WTC11 (cell line): ENCODE data around the gene NATD1. TPM values are rescaled to one million over a fixed set of nuclear protein-coding genes. Genes with fewer than 3 reads are reported as not detected.

Source experiments
- ATAC-seq: fragments of 200-7000 bp; cut with Tn5 transposase; 2 replicates; pipeline ENCODE4 v1.10.0; 2021; ENCODE audit warnings: mild to moderate bottlenecking, moderate library complexity
- CTCF ChIA-PET: fragments of 300-600 bp; sonication (Branson Sonifier 250); formaldehyde crosslinking; loops from one replicate; lab custom pipeline; 2021; ENCODE audit warnings: antibody characterized with exemption; lab: Charles Lee
- POLR2A ChIA-PET: fragments of 350-600 bp; sonication (Branson Sonifier 250); formaldehyde crosslinking; loops from one replicate; lab custom pipeline; 2021; ENCODE audit warnings: antibody characterized with exemption; lab: Charles Lee
- DNase-seq: peaks from one replicate; pipeline ENCODE4 v3.0.0; 2021; ENCODE audit warnings: low spot score
- H3K27ac Mint-ChIP-seq: 2 replicates; pipeline ENCODE4 v1.8.0; 2021; ENCODE audit warnings: mixed read lengths
- H3K27me3 Mint-ChIP-seq: 2 replicates; pipeline ENCODE4 v1.8.0; 2021; ENCODE audit warnings: low read depth, mild to moderate bottlenecking, moderate library complexity, mixed read lengths
- H3K36me3 Mint-ChIP-seq: 2 replicates; pipeline ENCODE4 v1.8.0; 2021; ENCODE audit warnings: mixed read lengths
- H3K4me1 Mint-ChIP-seq: 2 replicates; pipeline ENCODE4 v1.8.0; 2022; ENCODE audit warnings: mixed read lengths
- H3K4me3 Mint-ChIP-seq: 2 replicates; pipeline ENCODE4 v1.8.0; 2021; ENCODE audit warnings: mild to moderate bottlenecking, moderate library complexity, mixed read lengths
- H3K9me3 Mint-ChIP-seq: 2 replicates; pipeline ENCODE4 v1.8.0; 2021; ENCODE audit warnings: mixed read lengths
- ESRRA ChIP-seq: sonication (generic); formaldehyde crosslinking; IDR thresholded peaks from 2 replicates; pipeline ENCODE4 v1.8.1; 2022; ENCODE audit warnings: mild to moderate bottlenecking, missing genetic modification reagents, borderline replicate concordance
- ETV6 ChIP-seq: sonication (generic); formaldehyde crosslinking; IDR thresholded peaks from 2 replicates; pipeline ENCODE4 v1.8.1; 2022; ENCODE audit warnings: mild to moderate bottlenecking, missing genetic modification reagents
- HMGA2 ChIP-seq: fragments of 250-450 bp; sonication (Bioruptor Pico); IDR thresholded peaks from 2 replicates; pipeline ENCODE4 v1.4.0; 2021; ENCODE audit warnings: mild to moderate bottlenecking, moderate library complexity
- IRF2 ChIP-seq: sonication (generic); formaldehyde crosslinking; IDR thresholded peaks from 2 replicates; pipeline ENCODE4 v1.8.0; 2022; ENCODE audit warnings: low read depth, missing genetic modification reagents, borderline replicate concordance
- NR3C1 ChIP-seq: sonication (generic); formaldehyde crosslinking; conservative IDR thresholded peaks from 2 replicates; pipeline ENCODE4 v1.8.1; 2023; ENCODE audit warnings: low read depth, mild to moderate bottlenecking, missing genetic modification reagents
- PRRX2 ChIP-seq: fragments of 250-450 bp; sonication (Bioruptor Pico); IDR thresholded peaks from 2 replicates; pipeline ENCODE4 v1.8.0; 2021; ENCODE audit warnings: mild to moderate bottlenecking
- RELA ChIP-seq: sonication (generic); formaldehyde crosslinking; IDR thresholded peaks from 2 replicates; pipeline ENCODE4 v1.8.1; 2022; ENCODE audit warnings: missing genetic modification reagents, mild to moderate bottlenecking, borderline replicate concordance
- TCF7 ChIP-seq: sonication (generic); formaldehyde crosslinking; IDR thresholded peaks from 2 replicates; pipeline ENCODE4 v1.8.0; 2022; ENCODE audit warnings: mild to moderate bottlenecking, low read depth, missing genetic modification reagents, moderate library complexity
- ZNF121 ChIP-seq: sonication (generic); formaldehyde crosslinking; IDR thresholded peaks from 2 replicates; pipeline ENCODE4 v1.8.0; 2023; ENCODE audit warnings: missing genetic modification reagents
- ZNF263 ChIP-seq: sonication (generic); formaldehyde crosslinking; IDR thresholded peaks from 2 replicates; pipeline ENCODE4 v1.8.1; 2022; ENCODE audit warnings: low read depth, mild to moderate bottlenecking, moderate library complexity, missing genetic modification reagents
- ZNF317 ChIP-seq: sonication (generic); formaldehyde crosslinking; IDR thresholded peaks from 2 replicates; pipeline ENCODE4 v1.8.1; 2023; ENCODE audit warnings: low read depth, mild to moderate bottlenecking, moderate library complexity, missing genetic modification reagents, borderline replicate concordance
- ZNF396 ChIP-seq: fragments of 250-450 bp; sonication (Bioruptor Pico); IDR thresholded peaks from 2 replicates; pipeline ENCODE4 v1.8.0; 2021; ENCODE audit warnings: mild to moderate bottlenecking, moderate library complexity, borderline replicate concordance
- ZNF416 ChIP-seq: fragments of 250-450 bp; sonication (Bioruptor Pico); IDR thresholded peaks from 2 replicates; pipeline ENCODE4 v1.9.0; 2021; ENCODE audit warnings: mild to moderate bottlenecking, inconsistent platforms
- total RNA-seq: library from RNA; stranded (reverse); gene quantifications from 3 replicates; pipeline ENCODE4 v1.2.3, GENCODE V29; 2021
- TF ChIP-seq, protein P1 (sequence below): sonication (generic); formaldehyde crosslinking; IDR thresholded peaks from 2 replicates; pipeline ENCODE4 v1.8.1; 2023; ENCODE audit warnings: mild to moderate bottlenecking, missing genetic modification reagents, moderate library complexity
- TF ChIP-seq, protein P2 (sequence below): sonication (generic); formaldehyde crosslinking; IDR thresholded peaks from 2 replicates; pipeline ENCODE4 v1.8.0; 2022; ENCODE audit warnings: missing genetic modification reagents
- TF ChIP-seq, protein P3 (sequence below): fragments of 250-450 bp; sonication (Bioruptor Pico); IDR thresholded peaks from 2 replicates; pipeline ENCODE4 v2.1.2; 2022; ENCODE audit warnings: mild to moderate bottlenecking, moderate library complexity
- TF ChIP-seq, protein P4 (sequence below): sonication (generic); formaldehyde crosslinking; IDR thresholded peaks from 2 replicates; pipeline ENCODE4 v1.8.1; 2023; ENCODE audit warnings: mild to moderate bottlenecking, missing genetic modification reagents, moderate library complexity
- TF ChIP-seq, protein P5 (sequence below): sonication (generic); formaldehyde crosslinking; conservative IDR thresholded peaks from 2 replicates; pipeline ENCODE4 v1.8.1; 2023; ENCODE audit warnings: mild to moderate bottlenecking, low read depth, missing genetic modification reagents, moderate library complexity
- TF ChIP-seq, protein P6 (sequence below): sonication (generic); formaldehyde crosslinking; IDR thresholded peaks from 2 replicates; pipeline ENCODE4 v1.8.1; 2023; ENCODE audit warnings: mild to moderate bottlenecking, missing genetic modification reagents, borderline replicate concordance
- TF ChIP-seq, protein P7 (sequence below): sonication (generic); formaldehyde crosslinking; IDR thresholded peaks from 2 replicates; pipeline ENCODE4 v1.8.0; 2023; ENCODE audit warnings: missing genetic modification reagents

NATD1 gene
- total RNA-seq, 1 experiment from 2014 or later, result 10.1 TPM

DNA sequence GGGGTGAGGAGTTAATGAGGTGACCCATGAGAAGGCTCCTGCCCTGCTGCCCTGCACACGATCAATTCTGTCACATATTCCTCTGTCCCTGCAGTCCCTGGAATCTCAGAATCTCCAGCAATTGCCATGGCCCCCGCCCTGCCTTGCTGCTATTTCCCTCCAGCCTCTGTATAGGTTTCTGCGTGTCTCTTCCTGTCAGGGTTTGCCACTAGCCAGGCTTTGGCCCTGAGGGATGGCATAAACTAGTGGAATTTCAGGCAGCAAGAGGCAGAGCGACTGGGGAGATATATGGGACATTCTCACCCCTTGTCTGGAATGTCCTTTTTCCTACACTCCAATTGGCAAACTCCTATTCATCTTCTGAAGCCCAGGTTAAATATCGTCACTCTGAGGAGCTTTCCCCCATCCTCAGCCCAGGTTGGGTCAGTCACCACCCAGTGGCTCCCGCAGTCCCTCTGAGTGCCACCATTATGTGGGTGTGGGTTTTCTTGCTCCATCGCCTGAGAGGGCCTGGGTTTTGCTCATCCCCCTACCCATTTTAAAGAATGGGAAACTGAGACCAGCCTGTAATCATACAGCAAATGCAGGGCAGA, 15.5 kb upstream of the NATD1 start:
- H3K27ac Mint-ChIP-seq, result no peak overlapping the region
- ChIA-PET CTCF (interaction anchor here (1.4 to 1.8 kb wide), 2 partner anchors 11 to 188 kb away, joined by 4 to 6 read pairs; no protein-coding TSS in a partner anchor), POLR2A (no interaction called here)
- no peaks in the 10 kb centered on the region for H3K36me3 Mint-ChIP-seq
- H3K9me3 Mint-ChIP-seq, result no peaks in the 10 kb centered on the region
- peaks cover 11% of the 10 kb centered on the region for H3K4me1 Mint-ChIP-seq
- DNase-seq (no peak), ATAC-seq (no peak; the same call in 1 of the 2 replicates)
- no peak overlapping the region for H3K4me3 Mint-ChIP-seq
- TF ChIP-seq PRRX2 (CRISPR knock-in tag) (no peak), ZNF263 (CRISPR knock-in tag) (no peak)
- peaks cover 5% of the 10 kb centered on the region; the same call in 1 of the 2 replicates for H3K27me3 Mint-ChIP-seq

DNA sequence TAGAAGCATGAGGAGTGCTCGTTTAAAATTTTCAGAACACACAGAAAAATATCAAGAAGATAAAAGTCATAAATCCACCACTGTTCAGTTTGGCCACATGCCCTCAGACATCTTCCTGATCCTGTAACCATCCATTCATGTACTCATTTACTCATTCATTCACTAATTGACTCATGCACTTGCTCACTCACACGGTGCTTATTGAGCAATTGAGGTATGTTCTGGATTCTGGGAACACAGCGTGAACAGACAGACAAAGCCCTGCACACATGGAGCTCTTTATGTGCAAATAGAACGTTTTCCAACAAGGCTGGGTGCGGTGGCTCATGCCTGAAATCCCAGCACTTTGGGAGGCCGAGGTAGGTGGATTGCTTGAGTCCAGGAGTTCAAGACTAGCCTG, 10.2 kb upstream of the NATD1 start:
- Mint-ChIP-seq H3K27me3 (no peaks in the 10 kb centered on the region), H3K36me3 (no peaks in the 10 kb centered on the region), H3K27ac (no peak overlapping the region), H3K4me1 (peaks cover 7% of the 10 kb centered on the region), H3K4me3 (no peak overlapping the region), H3K9me3 (no peaks in the 10 kb centered on the region)
- POLR2A ChIA-PET, result no interaction called here
- no peak for ATAC-seq
- TF ChIP-seq, protein P1, sequence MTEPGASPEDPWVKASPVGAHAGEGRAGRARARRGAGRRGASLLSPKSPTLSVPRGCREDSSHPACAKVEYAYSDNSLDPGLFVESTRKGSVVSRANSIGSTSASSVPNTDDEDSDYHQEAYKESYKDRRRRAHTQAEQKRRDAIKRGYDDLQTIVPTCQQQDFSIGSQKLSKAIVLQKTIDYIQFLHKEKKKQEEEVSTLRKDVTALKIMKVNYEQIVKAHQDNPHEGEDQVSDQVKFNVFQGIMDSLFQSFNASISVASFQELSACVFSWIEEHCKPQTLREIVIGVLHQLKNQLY, result no peak
- TF ChIP-seq, protein P2, sequence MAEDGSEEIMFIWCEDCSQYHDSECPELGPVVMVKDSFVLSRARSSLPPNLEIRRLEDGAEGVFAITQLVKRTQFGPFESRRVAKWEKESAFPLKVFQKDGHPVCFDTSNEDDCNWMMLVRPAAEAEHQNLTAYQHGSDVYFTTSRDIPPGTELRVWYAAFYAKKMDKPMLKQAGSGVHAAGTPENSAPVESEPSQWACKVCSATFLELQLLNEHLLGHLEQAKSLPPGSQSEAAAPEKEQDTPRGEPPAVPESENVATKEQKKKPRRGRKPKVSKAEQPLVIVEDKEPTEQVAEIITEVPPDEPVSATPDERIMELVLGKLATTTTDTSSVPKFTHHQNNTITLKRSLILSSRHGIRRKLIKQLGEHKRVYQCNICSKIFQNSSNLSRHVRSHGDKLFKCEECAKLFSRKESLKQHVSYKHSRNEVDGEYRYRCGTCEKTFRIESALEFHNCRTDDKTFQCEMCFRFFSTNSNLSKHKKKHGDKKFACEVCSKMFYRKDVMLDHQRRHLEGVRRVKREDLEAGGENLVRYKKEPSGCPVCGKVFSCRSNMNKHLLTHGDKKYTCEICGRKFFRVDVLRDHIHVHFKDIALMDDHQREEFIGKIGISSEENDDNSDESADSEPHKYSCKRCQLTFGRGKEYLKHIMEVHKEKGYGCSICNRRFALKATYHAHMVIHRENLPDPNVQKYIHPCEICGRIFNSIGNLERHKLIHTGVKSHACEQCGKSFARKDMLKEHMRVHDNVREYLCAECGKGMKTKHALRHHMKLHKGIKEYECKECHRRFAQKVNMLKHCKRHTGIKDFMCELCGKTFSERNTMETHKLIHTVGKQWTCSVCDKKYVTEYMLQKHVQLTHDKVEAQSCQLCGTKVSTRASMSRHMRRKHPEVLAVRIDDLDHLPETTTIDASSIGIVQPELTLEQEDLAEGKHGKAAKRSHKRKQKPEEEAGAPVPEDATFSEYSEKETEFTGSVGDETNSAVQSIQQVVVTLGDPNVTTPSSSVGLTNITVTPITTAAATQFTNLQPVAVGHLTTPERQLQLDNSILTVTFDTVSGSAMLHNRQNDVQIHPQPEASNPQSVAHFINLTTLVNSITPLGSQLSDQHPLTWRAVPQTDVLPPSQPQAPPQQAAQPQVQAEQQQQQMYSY (CRISPR knock-in tag), result no peak
- no peak for TF ChIP-seq ZNF396
- TF ChIP-seq ZNF416, result no peak
- TF ChIP-seq, protein P3, sequence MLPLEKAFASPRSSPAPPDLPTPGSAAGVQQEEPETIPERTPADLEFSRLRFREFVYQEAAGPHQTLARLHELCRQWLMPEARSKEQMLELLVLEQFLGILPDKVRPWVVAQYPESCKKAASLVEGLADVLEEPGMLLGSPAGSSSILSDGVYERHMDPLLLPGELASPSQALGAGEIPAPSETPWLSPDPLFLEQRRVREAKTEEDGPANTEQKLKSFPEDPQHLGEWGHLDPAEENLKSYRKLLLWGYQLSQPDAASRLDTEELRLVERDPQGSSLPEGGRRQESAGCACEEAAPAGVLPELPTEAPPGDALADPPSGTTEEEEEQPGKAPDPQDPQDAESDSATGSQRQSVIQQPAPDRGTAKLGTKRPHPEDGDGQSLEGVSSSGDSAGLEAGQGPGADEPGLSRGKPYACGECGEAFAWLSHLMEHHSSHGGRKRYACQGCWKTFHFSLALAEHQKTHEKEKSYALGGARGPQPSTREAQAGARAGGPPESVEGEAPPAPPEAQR, result no peak
- TF ChIP-seq, protein P4, sequence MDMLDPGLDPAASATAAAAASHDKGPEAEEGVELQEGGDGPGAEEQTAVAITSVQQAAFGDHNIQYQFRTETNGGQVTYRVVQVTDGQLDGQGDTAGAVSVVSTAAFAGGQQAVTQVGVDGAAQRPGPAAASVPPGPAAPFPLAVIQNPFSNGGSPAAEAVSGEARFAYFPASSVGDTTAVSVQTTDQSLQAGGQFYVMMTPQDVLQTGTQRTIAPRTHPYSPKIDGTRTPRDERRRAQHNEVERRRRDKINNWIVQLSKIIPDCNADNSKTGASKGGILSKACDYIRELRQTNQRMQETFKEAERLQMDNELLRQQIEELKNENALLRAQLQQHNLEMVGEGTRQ (CRISPR knock-in tag), result no peak
- TF ChIP-seq, protein P5, sequence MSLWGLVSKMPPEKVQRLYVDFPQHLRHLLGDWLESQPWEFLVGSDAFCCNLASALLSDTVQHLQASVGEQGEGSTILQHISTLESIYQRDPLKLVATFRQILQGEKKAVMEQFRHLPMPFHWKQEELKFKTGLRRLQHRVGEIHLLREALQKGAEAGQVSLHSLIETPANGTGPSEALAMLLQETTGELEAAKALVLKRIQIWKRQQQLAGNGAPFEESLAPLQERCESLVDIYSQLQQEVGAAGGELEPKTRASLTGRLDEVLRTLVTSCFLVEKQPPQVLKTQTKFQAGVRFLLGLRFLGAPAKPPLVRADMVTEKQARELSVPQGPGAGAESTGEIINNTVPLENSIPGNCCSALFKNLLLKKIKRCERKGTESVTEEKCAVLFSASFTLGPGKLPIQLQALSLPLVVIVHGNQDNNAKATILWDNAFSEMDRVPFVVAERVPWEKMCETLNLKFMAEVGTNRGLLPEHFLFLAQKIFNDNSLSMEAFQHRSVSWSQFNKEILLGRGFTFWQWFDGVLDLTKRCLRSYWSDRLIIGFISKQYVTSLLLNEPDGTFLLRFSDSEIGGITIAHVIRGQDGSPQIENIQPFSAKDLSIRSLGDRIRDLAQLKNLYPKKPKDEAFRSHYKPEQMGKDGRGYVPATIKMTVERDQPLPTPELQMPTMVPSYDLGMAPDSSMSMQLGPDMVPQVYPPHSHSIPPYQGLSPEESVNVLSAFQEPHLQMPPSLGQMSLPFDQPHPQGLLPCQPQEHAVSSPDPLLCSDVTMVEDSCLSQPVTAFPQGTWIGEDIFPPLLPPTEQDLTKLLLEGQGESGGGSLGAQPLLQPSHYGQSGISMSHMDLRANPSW (CRISPR knock-in tag), result no peak
- TF ChIP-seq, protein P6, sequence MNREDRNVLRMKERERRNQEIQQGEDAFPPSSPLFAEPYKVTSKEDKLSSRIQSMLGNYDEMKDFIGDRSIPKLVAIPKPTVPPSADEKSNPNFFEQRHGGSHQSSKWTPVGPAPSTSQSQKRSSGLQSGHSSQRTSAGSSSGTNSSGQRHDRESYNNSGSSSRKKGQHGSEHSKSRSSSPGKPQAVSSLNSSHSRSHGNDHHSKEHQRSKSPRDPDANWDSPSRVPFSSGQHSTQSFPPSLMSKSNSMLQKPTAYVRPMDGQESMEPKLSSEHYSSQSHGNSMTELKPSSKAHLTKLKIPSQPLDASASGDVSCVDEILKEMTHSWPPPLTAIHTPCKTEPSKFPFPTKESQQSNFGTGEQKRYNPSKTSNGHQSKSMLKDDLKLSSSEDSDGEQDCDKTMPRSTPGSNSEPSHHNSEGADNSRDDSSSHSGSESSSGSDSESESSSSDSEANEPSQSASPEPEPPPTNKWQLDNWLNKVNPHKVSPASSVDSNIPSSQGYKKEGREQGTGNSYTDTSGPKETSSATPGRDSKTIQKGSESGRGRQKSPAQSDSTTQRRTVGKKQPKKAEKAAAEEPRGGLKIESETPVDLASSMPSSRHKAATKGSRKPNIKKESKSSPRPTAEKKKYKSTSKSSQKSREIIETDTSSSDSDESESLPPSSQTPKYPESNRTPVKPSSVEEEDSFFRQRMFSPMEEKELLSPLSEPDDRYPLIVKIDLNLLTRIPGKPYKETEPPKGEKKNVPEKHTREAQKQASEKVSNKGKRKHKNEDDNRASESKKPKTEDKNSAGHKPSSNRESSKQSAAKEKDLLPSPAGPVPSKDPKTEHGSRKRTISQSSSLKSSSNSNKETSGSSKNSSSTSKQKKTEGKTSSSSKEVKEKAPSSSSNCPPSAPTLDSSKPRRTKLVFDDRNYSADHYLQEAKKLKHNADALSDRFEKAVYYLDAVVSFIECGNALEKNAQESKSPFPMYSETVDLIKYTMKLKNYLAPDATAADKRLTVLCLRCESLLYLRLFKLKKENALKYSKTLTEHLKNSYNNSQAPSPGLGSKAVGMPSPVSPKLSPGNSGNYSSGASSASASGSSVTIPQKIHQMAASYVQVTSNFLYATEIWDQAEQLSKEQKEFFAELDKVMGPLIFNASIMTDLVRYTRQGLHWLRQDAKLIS (CRISPR knock-in tag), result no peak
- no peak for TF ChIP-seq HMGA2 (CRISPR knock-in tag)
- TF ChIP-seq ZNF317 (CRISPR knock-in tag), result no peak
- no peak for TF ChIP-seq ETV6
- TF ChIP-seq ZNF121 (CRISPR knock-in tag), result no peak
- no peak for TF ChIP-seq NR3C1 (CRISPR knock-in tag)
- no peak for TF ChIP-seq TCF7 (CRISPR knock-in tag)
- TF ChIP-seq ESRRA (CRISPR knock-in tag), result no peak
- TF ChIP-seq, protein P7, sequence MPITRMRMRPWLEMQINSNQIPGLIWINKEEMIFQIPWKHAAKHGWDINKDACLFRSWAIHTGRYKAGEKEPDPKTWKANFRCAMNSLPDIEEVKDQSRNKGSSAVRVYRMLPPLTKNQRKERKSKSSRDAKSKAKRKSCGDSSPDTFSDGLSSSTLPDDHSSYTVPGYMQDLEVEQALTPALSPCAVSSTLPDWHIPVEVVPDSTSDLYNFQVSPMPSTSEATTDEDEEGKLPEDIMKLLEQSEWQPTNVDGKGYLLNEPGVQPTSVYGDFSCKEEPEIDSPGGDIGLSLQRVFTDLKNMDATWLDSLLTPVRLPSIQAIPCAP (CRISPR knock-in tag), result no peak
- no peak for TF ChIP-seq RELA (CRISPR knock-in tag)
- TF ChIP-seq IRF2 (CRISPR knock-in tag), result no peak
- DNase-seq, result no peak
- CTCF ChIA-PET, result no interaction called here
